Right kidney (tissue), 1 donor: ENCODE measurements around the gene SHLD2.
"Not testable (repeated sequence)": the region's sequence is repeated elsewhere in the genome, so short reads cannot be mapped to it uniquely, and the experiment has no call there.

Experiments used
- DNase-seq: peaks from one replicate; pipeline ENCODE4 v3.0.0-alpha.2; 2016

Gene SHLD2

DNA sequence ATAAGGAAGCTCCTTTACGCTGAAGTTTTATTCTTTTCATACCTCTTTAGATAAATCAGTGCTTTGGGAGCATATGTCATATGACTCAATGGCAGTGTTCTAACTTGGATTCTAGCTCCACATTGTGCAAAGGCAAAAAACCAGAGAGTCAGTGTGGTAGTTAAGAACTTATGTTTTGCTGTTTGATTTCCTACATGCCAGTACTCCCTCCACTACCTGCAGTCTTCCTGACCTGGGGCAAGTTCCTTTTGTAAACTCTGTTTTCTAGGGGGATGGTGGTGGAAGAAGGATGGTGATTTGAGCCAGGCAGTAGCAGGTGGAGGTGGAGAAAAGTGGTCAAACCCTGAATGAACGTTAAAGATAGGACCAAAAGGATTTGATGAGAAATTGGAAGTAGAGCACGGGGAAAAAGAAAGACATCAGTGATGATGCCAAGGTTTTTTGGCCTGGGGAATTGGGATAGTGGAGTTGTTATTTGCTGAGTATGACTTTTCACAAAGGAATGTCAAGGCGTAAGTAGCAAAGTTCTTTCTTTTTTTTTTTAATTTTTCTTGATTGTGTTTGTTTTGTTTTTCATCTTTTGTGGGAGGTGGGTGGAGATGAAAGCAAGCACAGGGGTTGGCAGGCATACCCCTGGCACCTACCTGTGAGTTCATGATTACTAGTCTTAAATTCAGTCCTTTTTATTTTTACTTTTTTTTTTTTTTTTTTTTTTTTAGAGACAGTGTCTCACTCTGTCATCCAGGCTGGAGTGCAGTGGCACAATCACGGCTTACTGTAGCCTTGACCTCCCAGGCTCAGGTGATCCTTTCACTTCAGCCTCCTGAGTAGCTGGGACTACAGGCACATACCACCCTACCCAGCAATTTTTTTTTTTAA is 47.5 kb downstream of the SHLD2 start:
- DNase-seq, result not testable (repeated sequence)

DNA sequence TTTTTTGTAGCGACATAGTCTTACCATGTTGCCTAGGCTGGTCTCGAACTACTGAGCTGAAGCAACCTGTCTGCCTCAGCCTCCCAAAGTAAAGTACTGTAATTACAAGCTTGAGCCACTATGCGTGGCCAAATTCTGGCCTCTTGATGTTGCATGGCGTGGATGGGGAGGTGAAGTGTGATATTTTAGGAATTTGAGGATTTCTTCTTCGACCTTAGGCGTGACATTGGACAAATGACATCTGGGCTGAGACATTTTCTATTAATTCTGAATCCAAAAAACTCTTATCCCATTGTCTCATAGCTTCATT is 48.1 kb downstream of the SHLD2 start:
- not testable (repeated sequence) for DNase-seq

DNA sequence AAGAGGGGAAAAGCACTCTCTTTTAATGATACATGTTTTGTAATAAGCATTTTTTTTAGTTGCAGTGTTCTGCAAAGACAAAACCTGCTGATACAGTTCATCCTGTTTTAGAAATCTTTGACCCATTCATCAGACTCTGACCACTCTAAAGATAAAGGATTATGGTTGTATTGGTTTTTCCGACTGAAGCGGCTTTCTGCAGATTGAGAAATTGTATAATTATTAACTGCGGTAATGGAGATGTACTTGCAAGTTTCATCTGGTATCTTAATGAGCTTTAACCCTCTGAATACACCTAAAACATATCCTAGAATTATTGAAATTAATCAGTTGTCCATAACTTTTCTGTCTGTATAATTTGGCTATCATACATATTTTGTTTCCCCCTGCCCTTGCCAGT is 50.6 kb downstream of the SHLD2 start:
- not testable (repeated sequence) for DNase-seq

DNA sequence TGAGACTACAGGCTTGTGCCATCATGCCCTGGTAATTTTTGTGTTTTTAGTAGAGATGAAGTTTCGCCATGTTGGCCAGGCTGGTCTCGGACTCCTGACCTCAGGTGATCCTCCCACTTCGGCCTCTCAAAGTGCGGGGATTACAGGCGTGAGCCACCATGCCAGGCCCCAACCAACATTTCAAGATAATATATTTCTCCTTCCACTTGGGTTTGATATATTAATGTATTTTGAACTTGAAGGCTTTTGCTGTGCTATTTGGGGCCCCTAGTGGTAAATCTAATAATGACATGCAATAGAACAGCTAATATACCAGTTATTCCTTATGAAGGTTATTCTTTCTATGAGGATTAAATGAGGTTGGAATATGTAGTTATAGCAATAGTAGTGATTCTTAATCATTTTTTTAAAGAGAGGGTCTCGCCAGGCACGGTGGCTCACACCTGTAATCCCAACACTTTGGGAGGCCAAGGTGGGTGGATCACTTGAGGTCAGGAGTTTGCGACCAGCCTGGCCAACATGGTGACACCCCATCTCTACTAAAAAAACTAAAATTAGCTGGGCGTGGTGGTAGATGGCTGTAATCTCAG is 54.1 kb downstream of the SHLD2 start:
- not testable (repeated sequence) for DNase-seq

DNA sequence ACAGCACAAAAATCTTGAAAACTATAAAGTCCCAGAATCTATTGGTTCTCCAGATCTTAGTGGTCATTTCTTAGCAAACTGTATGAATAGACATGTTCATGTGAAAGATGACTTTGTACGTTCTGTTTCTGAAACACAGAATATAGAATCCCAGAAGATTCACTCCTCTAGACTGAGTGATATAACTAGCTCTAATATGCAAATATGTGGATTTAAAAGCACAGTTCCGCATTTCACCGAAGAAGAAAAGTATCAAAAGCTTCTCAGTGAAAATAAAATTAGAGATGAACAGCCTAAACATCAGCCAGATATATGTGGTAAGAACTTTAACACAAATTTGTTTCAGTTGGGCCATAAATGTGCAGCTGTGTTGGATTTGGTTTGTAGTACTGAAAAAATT is 56.5 kb downstream of the SHLD2 start:
- DNase-seq, result not testable (repeated sequence)

DNA sequence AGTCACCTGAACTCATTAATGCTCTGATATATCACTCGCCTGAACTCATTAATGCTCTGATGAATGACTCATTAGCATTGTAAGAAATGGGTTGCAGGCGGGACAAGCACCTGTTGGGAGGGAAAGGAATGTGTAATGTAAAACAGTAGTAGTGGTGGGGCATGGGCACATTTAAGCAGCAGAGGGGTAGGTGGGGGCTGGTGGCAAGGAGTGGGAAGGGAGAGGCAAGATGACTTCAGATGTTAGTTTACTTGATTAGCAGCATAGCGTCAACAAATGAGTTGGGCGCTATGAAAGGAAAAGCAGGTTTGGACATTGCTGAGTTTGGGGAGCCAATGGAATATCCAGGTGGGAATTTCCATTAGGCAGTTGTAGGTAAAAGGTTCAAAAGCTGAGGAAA is 61.8 kb downstream of the SHLD2 start:
- not testable (repeated sequence) for DNase-seq

DNA sequence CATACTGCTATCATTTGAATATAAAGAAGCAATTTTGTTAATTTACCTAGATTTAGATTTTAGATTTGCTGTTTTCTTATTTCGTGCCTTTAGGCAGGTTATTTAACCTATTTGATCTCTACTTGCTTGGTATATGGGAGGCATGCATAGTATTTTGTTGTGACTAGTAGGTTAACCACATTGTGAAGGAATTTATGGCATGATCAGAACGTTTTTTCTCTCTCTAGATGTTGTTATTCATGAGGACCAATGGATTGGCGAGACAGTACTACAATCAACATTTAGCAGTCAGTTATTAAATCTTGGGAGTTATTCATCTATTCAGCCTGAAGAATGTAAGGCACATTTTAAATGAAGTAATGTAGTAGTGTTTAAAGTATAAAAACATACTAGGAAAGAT is 62.8 kb downstream of the SHLD2 start:
- not testable (repeated sequence) for DNase-seq

DNA sequence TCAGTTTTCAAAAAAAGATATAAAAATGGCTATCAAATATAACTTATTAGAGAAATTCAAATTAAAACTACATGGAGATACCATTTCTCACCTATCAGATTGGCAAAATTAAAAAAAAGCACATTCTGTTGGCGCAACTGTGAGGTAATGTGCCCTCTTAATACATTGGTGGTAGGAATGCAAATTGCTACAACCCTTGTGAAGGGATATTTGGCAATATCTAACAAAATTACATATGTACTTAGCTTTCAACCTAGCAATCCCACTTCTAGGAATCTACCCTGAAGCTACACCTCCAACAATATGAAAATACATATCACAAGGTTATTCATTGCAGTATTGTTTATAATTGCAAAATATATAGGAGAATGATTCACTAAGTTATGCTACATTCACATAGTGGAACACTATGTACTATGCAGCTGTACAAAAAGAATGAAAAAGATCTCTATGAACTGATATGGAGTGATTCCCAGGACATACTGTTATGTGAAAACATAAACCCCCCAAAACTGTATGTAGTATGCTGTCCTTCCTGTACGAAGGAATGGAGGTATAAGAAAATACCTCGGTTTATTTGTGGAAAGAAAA is 67.8 kb downstream of the SHLD2 start:
- not testable (repeated sequence) for DNase-seq

DNA sequence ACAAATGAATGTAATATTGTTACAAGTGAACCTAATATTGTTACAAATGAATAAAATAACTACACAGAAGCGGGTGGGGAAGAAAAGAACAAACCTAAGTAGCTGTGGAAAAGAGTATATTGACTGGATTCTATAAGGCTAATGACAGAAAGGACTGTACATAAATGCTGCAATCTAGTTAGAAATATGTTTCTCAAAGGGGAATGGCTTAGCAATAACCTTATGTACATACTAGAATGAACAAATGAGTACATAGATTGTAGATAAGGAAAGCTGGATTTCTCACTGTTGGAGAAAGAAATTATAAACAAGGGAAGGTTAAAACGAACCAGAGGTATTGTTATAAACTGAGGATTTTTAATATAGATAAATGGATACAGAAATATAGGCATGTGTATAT is 68.4 kb downstream of the SHLD2 start:
- not testable (repeated sequence) for DNase-seq

DNA sequence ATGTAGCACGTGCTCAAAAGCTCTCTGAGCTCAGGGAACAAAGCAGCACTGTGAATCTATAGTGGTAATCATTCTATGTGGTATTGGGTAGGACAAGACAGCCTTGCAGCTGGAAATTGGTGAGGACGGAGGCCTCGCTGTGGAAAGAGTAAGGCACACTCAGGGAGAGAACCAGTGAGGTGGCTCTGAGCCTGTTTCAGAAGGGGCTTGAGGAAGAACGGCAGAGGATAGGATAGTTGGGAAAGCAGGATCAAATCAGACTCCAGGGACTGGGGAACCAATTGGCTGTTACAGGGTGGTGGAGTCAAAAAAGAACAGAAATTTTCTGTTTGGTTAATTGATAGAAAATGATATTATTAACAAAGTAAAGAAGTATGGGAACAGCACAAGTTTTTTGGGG is 74.9 kb downstream of the SHLD2 start:
- not testable (repeated sequence) for DNase-seq

DNA sequence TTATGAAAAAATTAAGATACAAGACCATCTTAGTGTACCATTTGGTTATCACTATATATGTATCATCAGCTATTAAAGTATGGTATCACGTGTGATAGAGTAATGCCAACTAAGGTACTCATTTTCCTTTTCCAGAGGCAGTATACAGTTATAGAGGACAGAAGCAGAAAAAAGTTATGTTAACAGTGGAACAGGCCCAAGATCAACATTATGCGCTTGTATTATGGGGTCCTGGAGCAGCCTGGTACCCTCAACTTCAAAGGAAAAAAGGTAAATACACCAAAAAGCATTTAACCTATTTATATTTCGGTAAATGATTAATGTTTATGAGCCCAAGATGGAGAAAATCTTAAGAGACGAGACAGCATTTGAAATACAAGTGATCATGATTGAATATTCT is 75.7 kb downstream of the SHLD2 start:
- DNase-seq, result not testable (repeated sequence)

DNA sequence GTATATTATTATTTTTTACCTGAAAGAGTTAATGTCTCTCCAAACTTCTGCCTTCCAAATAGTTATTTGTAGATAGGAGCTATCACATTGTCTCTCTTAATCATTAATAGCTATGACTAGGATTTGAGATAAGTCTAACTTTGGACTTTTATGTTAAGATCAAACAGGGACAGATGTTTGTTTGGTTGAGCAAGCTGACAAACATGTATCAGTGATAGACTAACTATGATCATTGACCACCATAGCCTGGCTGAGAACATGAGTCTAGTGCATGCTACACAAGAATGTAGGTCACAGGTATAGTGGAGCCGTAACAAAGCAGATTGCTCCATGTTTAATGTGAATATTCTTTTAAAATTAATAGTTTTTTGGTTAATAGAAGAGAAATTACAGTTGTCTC is 76.7 kb downstream of the SHLD2 start:
- DNase-seq, result not testable (repeated sequence)

DNA sequence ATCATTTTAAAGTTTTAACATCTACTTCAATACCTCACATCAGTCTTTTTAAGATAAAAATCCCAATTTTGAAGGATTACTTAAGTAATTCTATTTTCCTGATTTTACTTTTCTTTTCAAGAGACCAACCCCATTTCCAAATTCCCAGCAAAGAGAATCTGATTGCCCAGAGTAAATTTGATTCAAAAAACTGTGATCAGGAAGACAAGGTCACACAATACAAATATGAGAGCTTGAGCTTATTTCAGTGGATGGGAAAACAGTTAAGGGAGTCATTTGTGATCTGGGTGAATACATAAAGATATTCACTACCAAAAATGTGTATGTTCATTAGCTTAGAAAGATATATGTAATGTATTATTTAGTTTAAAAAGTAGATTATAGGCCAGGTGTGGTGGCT is 77.2 kb downstream of the SHLD2 start:
- DNase-seq, result not testable (repeated sequence)

DNA sequence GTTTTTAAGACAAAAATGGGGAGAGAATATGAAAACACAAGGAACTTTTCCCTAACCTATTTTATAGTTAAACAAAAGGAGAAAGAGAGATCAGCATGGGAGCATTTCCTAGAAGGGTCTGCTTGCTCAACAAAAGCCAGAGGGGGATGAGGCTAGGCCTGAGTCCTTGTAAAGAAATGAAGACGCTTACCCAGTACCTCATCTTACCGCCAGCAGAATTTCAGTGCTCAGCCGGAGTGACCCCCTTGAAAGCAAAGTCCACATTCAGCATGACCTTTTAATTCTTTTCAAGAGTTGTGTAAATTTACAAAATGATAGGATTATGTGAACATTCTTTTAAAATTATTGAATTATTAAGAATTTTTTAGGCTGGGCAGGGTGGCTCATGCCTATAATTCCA is 82.6 kb downstream of the SHLD2 start:
- DNase-seq, result not testable (repeated sequence)

DNA sequence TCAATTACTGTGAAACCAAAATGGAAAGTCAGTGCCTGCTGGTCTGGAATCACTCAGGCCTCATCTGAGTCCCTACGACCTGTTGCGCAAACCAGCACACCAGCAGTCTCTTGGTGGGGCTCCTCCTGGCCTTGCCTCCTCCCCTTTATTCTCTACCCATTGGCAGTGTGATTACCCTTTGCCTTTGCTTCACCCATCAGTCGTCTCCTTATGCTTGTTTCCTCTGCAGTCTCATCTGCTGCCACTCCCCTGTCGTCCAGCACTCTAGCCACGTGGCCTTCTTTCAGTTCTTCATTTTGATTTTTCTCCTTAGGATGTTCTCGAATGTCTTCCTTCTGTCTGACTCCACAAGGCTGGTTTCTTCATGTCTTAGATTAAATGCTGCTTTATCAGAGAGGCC is 89.4 kb downstream of the SHLD2 start:
- DNase-seq, result not testable (repeated sequence)

DNA sequence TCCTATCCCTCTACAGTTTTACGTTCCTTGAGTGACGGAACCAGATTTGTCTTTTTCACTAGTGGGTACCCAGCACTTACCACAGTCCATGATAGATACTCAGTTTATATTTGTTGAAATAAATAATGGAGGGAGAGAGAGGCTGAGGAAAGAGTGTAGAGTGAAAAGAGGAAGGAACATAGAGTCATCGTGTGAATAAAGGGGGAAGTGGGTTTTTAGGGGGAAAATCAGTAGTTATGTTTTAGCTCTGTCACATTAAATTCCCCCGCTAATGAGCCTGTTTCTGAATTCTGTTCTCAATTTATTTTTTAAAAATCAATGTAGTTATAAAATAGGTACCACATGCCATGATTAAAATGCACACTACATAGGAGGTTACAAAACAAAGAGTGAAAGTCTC is 91.0 kb downstream of the SHLD2 start:
- not testable (repeated sequence) for DNase-seq

DNA sequence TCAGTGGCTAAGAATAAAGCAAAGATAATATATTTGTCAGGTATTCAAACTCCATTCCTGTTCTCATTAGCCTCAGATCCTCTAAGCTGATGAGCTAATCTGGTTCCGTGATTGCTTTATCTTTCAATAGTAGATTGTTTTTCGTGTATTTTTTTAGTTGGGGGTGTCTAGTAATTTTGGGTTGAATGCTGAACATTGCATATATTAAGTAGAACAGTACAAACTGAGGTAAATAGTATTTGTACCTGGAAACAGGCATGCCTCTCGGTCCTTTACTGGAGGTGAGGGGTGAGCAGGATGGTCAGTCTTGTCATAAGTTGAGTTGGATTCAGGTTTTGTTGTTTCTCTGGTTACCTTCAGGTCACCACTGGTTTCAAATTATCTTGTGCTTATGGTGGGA is 92.6 kb downstream of the SHLD2 start:
- DNase-seq, result not testable (repeated sequence)

DNA sequence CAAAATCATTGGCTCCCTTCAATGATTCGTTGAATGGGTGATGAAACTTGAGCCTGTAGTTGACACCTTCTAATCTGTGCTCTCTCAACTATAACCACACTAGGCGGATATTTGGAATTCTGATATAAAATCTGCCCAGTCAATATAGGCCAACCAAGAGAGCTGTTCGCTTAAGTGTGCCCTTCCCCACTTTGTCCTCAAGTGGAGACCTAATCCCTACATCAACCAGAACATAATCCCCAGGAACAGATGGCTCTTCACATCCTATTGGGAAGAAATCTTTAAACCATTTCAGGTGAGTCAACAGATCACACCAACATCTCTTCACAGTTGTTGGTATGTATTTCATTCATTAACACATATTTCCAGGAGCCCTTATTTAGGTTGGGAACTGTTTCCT is 96.8 kb downstream of the SHLD2 start:
- not testable (repeated sequence) for DNase-seq

DNA sequence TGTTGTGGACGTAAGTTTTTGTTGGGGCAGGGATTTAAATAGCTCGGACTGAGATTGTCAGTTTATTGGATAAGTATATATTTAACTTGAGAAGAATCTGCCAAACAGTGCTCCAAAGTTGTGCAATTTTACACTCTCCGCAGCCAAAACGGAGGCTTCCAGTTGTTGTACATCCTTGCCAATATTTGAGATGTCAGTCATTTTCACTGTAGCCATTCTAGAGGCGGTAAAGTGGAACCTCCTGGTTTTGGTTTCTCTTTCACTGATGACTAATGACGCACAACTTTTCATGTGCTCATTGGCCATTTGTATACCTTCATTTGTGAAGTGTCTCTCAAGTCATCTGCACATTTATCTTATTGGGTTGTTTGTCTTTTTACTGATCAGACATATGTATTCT is 105.9 kb downstream of the SHLD2 start:
- not testable (repeated sequence) for DNase-seq

DNA sequence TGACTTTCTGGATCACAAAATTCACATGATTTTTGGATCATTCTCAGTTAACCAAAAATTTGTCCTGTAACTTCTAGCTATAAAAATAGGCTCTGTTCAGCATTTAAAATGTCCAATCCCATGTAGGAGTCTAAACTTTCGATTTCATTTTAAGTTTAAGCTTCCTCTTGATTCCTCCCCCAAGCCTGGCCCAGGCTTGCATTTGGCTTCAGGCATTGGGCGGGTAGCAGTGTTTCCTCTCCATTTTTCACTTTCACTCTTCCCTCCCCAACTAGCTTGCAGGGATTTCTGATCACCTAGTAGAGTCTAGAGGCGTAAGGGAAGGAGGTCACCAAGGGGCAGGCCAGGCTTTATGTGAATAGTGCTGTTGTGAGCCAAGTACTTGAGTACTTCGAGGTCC is 109.8 kb downstream of the SHLD2 start:
- DNase-seq, result not testable (repeated sequence)

DNA sequence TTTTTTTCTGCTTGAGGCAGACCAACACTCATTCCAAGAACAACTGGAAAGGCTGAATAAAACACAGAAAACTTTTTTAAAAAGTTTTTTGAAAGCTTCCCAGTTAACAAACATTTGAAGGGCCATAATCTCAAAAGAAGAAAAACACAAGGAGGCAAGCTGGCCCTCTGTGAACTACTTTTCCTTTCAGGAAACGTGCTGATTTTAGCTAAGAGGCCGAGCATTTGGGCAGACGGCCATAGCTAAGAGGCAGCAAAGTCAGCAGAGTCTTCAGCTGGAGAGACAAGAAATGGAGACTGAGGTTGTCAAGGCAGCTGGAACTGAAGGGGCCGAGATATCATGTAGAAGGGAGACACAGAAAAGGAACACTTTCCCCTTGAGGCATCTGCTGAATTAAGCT is 111.9 kb downstream of the SHLD2 start:
- DNase-seq, result not testable (repeated sequence)

DNA sequence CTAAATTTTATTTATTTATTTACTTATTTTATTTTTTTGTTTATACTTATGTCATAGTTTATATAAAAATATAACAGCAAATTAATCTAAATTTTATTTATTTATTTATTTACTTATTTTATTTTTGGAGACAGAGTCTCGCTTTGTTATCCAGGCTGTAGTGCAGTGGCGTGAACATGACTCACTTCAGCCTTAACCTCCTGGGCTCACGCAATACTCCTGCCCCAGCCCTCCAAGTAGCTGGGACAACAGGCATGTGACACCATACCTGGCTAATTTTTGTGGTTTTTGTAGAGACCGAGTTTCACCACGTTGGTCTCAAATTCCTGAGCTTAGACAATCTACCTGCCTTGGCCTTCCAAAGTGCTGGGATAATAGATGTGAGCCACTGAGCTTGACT is 115.3 kb downstream of the SHLD2 start:
- DNase-seq, result not testable (repeated sequence)

DNA sequence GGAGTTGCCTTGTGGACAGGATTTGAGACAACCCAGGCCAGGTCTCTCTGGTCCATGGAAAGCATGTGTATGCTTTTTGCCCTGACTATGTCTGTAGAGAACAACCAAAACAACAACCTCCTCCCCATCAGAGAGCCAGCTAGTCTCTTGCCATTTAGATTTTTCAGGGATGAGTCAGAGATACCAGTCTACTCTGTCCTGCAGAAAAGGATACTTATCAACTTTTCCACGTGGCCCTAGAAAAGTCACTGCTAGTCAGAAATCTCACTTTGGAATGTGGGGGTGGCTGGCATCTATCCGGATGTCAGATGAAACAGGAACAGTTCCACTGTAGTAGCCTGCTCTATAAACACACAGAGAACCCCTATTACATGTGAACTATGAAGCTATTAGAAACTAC is 116.8 kb downstream of the SHLD2 start:
- not testable (repeated sequence) for DNase-seq
